RPMI8226 (cell line): ENCODE measurements around the gene DYNC1LI2.
"Not testable (repeated sequence)": the region's sequence is repeated elsewhere in the genome, so short reads cannot be mapped to it uniquely, and the experiment has no call there.

Source experiments
- DNase-seq: peaks from one replicate; pipeline ENCODE4 v3.0.0-alpha.2; 2015

Gene DYNC1LI2

GRCh38 chr16:66751303-66751991, at the start of gene DYNC1LI2:
TSS of gene DYNC1LI2 (minus strand) at chr16:66751609. CDS start at chr16:66751591, 18 bp downstream.
- DNase-seq = peak; percentile 89

GRCh38 chr16:66800856-66801255, 49.4 kb upstream of the DYNC1LI2 start:
- DNase-seq = no peak

DNA sequence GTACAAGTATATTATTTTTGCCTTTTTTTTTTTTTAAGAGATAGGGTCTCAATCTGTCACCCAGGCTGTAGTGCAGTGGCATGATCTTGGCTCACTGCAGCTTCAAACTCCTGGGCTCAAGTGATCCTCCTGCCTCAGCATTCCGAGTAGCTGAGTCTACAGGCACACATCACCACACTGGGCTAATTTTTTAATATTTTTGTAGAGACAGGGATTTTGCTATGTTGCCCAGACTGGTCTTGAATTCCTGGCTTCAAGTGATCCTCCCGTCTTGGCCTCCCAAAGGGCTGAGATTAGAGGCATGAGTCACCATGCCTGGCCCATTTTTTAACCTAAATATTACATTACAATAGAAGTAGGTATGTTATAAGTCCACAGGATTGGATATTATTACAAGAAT, 46.8 kb upstream of the DYNC1LI2 start:
- DNase-seq = no peak

- not testable (repeated sequence) for DNase-seq
These were observed 42.6 kb upstream of the DYNC1LI2 start for GRCh38 chr16:66793984-66794383.

DNA sequence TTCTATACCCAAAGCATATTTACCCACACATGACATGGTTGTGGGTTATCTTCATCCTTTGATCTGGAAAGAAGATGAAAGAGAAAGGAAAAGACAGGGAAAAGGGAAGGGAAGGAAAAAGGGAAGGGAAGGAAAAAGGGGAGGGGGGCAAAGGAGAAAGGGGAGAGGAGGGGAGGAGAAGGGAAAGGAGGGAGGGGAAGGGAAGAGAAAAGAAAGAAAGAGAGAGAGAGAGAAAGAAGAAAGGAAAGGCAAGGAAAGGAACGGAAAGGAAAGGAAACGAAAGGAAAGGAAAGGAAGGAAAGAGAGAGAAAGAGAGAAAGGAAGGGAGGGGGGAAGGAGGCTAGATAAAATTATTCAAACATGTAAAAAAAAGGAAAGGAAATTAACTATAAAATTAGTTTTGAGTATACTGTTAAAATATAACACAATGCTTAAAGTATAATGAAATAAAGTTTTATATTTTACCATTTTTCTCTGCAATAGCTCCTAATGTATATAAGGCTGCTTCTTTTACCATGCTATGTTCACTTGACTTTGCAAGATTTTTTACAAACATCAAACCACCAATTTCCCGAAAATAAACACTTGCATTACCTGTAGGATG, 38.8 kb upstream of the DYNC1LI2 start:
- DNase-seq = no peak

DNA sequence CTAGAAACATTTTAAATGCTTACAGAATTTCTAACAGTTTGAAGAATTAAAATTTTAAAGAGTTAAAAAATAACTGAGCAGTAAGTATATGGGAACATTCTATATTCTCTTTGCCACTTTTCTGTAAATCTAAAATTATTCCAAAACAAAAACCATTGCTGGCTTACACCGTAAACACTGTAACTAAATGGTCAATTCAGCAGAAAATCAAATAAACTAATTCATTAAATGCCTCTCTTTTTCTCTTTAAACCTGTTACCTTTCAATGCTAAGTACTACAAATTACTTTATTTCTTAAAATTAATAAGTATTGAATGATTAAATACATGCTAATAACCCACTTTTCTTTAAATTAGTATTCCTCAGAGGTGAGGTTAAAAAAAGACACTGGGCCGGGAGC, 36.0 kb upstream of the DYNC1LI2 start:
- DNase-seq = no peak

- DNase-seq = no peak
These were observed 35.1 kb upstream of the DYNC1LI2 start for GRCh38 chr16:66786551-66786950.

DNA sequence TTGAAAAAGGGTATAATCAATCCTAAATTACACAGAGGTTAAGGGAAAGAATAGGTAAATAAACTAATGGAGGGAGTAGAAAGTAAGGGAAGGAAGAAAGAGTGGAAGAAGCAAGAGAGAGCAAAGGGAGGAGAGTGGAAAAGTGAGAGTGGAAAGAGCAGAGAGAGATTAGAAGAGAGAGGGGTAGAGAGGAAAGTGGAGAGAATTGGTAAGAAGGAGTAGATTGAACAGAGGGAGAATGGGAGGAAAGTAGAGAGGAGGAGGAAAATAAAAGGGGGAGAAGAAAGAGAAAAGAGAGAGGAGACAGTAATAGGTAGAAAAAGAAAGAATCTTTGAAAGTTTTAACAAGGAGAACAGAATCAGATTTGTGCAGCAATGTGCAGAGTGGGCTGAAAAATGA, 25.0 kb upstream of the DYNC1LI2 start:
- no peak for DNase-seq

GRCh38 chr16:66774981-66775380, 23.6 kb upstream of the DYNC1LI2 start:
- DNase-seq = no peak

GRCh38 chr16:66758086-66758485, 6.7 kb upstream of the DYNC1LI2 start:
- no peak for DNase-seq

GRCh38 chr16:66754819-66755218, 3.4 kb upstream of the DYNC1LI2 start:
- DNase-seq = no peak

DNA sequence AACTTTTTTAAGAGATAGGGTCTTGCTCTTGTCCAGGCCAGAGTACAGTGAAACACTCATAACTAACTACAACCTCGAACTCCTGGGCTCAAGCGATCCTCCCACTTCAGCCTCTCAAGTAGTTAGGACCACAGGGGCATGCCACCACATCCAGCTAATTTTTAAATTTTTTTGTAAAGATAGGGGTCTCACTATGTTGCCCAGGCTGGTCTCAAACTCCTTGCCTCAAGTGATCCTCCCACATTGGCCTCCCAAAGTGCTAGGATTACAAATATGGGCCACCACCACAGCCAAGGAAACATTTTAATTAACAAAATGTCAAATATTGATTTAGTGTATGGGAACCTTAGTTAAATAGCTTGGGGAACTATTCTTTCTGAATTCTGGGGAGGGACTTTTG, 2.8 kb upstream of the DYNC1LI2 start:
- DNase-seq = no peak

DNA sequence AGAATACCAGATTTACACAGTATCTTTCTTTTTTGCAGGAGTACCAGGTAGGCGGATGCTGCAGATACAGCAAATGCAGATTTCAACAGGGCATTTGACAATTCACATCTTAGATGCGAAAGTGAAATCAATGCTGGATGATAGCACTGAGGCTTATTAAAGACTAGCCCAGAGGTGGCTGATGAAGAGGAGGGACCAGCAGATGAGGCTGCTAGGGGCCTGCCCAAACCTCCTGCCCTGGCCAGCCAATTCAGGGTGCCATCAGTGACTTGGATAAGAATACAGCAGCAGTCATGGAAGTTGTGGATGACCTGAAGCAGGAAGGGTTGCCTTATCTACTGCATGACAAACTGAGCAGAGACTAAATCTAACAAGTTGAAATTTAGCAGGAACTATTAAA, 1.5 kb upstream of the DYNC1LI2 start:
- peak; percentile 14 for DNase-seq

GRCh38 chr16:66752379-66752778, 970 bp upstream of the DYNC1LI2 start:
- peak; percentile 13 for DNase-seq

DNA sequence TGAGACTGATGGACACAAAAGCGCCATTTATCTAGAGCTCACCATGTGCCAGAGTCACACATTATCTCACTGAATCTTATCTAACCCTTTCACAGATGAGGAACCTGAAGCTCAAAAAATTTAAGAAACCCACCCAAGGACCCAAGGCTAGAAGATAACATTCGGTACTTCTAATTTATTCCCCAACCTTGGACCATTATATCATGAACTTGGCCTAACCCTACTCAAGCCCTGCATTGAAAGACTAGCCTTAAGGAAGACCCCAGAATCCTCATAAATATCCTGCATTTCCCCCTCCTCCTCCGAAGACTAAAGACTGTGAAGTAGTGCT, 548 bp upstream of the DYNC1LI2 start:
- no peak for DNase-seq

DNA sequence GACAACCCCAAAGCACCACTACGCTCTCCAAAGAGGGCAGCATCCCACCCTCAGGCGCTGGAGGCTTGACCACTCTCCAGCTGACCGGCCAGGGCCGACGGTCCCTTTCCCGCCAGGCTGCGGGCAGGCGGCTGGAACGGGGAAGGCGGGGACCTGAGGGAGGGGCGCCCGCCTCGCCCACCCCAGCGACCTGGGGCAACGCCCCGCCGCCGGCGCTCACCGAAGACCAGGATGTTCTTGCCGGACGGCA, 431 bp downstream of the DYNC1LI2 start:
- no peak for DNase-seq

DNA sequence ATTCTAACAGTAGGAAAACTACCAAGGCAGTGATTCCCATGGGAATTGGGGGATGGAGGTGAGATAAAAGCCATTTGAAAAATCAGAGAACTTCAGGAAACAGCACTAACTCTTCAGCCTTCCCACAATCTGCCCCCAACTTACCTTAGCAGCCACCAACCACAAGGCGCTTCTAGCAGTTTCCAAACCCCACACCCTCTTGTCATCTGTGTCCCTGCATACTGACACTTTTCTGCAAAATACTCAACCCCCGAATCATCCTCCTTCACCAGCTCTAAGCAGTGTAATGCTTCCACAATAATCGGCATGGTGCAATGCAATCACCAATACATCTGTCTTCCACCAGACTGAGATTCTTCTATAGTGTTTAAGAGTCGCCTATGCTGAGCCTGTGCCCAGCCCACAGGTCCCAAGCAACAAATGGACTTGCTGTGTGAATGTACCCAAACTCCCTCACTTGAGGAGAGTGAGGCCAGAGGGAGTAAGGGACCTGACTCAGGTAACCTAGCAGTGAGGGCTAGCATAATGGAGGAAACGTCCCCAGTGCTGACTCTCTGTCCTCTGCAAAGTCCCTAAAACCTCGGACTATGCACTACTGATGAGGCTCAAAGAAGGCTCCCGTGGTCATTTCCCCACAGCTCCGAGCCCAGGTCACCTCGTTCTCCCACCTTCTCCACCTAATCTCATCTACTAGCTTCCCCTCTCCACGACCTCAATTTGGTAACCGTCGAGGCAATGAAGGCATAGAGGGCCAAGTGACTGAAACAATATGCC, 943 bp downstream of the DYNC1LI2 start:
- peak; percentile 9 for DNase-seq

- no peak for DNase-seq
These were observed 4.7 kb downstream of the DYNC1LI2 start for GRCh38 chr16:66746682-66747081.

GRCh38 chr16:66746048-66746447, 5.4 kb downstream of the DYNC1LI2 start:
- no peak for DNase-seq

DNA sequence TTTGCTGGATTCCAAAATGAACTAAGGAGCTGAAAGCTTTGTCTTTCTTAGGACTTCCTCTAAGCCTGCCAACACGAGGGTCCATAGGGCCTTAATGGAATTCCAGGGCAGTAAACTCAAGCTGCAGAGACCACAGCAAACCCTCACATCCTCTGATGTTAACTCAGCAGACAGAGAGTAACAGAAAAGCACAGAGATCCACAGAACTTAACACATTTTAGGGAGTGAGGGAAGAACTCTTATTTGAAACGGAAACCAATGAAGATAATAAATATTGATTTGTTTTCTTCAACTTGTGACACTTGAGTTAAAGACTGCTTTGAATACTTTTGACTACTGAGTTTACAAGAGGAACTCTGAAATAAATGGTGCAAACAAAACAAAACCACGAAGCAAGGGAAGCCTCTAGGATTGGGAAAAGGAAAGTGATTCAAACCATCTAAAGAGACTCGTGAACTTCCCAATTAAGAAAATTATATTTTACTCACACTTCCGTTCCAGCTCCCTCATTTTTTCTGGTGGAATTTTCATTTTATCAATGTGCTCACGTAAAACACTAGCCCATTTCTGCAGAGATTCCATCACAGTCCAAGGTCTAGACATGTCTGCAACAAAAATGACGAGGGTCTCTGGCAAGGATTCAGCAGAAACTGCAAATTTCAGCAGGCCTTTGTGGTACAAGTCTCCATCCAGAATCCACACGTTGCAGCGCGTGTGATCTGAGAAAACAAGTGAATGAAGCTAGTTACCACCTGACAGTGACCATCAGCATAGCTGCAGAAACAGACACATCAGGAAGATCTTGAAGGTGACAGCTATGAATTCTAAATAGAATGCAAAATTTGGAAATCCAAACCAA, 9.2 kb downstream of the DYNC1LI2 start:
- no peak for DNase-seq

DNA sequence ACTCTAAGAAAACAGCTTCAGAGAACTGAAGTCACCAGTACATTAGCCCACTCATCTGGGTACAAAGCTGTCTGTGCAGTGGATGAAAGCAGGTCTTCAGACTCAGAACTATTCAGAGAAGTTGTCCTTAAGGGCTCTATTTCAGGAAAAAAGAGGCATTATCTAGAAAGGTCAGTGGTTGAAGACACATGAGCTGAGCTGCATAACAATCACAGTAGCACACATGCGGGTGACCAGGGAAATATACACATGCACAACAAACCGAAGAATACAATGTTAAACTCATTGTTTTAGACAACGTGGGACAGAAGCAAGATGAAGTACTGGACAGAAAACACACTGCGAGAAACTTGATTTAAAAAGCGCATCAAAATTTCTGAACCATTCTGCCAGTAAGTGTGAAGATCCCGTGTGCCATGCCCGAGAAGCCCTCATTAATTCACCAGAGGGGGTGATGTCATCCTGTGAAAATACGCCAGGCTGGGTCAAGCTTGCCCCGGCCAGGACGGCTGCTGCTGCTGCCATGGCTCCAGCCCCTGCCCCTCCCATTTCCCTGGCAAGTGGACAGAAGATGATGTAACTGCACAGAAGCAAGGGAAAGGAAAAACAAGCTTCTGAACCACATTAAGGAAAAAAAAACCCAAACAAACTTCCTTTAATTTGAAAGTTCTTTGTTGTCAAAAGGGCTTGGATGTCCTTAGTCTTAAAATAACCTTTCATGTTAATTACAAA, 10.1 kb downstream of the DYNC1LI2 start:
- DNase-seq = no peak

DNA sequence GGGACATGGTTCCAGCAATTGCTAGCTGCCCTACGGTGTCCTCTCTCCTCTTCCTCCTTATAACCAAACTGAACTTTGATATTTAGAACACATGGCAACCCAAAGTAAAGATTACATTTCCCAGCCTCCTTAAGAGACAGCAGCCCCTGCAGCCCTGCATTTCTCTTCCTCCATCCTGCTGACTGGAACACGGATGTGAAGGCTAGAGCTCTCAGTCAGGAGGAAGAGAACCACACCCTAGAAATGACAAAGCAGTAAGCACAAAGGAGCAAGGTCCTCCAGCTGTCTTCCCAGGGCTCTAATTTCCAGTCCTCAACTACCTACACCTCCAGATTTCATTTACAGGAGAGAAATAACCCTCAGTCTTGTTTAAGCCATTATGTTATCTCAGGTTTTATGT, 10.9 kb downstream of the DYNC1LI2 start:
- no peak for DNase-seq

DNA sequence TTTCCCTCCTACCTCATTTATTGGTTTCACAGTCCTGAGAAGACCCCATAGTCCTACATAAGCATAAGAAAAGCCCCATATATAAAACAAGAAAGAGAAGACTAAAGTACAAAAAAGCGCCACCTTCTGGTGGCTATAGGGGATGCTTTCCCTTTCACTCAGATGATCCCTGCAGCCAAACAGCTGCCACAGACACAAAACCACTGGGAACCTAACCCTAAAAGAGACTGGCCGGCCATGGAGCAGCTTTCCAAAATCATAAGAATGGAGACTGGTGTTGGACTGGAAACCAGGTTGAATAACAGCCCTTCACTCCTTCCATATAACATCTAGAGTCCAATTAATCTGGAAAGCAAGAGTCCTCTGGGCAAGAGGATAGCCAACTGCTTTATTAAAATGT, 11.4 kb downstream of the DYNC1LI2 start:
- DNase-seq = peak; percentile 57
